ENCODE results near the gene TPI1.

DNA sequence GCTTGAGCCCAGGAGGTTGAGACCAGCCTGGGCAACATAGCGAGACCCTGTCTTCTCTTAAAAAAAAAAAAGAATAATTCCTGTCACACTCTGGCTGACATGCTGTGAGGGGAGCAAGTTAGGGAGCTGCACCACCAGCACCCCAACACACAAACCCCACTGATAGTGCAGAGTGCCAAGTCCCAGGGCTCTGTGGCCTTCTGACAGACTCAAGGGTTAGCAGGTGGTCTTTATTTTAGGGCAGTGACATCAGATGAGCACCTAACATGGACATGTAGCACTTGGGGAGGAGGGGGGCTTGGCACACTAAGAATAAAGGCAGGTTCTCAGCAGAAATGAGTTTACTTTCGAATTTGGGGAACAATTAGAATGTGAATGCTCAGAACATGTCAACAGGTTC, 8.5 kb upstream of the TPI1 start:
- TF ChIP-seq, protein P1, sequence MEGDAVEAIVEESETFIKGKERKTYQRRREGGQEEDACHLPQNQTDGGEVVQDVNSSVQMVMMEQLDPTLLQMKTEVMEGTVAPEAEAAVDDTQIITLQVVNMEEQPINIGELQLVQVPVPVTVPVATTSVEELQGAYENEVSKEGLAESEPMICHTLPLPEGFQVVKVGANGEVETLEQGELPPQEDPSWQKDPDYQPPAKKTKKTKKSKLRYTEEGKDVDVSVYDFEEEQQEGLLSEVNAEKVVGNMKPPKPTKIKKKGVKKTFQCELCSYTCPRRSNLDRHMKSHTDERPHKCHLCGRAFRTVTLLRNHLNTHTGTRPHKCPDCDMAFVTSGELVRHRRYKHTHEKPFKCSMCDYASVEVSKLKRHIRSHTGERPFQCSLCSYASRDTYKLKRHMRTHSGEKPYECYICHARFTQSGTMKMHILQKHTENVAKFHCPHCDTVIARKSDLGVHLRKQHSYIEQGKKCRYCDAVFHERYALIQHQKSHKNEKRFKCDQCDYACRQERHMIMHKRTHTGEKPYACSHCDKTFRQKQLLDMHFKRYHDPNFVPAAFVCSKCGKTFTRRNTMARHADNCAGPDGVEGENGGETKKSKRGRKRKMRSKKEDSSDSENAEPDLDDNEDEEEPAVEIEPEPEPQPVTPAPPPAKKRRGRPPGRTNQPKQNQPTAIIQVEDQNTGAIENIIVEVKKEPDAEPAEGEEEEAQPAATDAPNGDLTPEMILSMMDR (IDR thresholded peaks at IDR 0.05; ENCODE audit: poor library complexity), result no peak
- no peak for TF ChIP-seq EZH2 (IDR thresholded peaks at IDR 0.05; ENCODE audit: borderline replicate concordance)

Measured in hepatocyte (in vitro differentiated cells).